GM20431 (cell line): ENCODE measurements around the gene ENTPD8.

Source experiments
- in situ Hi-C: fragments of 300-500 bp; cut with MseI, MboI; formaldehyde crosslinking; loops from one replicate; pipeline ENCODE4 v1.15.0; 2020; ENCODE audit warnings: low sequenced_read_pairs; ENCODE audit not compliant: unreplicated experiment

The ENTPD8 gene

DNA sequence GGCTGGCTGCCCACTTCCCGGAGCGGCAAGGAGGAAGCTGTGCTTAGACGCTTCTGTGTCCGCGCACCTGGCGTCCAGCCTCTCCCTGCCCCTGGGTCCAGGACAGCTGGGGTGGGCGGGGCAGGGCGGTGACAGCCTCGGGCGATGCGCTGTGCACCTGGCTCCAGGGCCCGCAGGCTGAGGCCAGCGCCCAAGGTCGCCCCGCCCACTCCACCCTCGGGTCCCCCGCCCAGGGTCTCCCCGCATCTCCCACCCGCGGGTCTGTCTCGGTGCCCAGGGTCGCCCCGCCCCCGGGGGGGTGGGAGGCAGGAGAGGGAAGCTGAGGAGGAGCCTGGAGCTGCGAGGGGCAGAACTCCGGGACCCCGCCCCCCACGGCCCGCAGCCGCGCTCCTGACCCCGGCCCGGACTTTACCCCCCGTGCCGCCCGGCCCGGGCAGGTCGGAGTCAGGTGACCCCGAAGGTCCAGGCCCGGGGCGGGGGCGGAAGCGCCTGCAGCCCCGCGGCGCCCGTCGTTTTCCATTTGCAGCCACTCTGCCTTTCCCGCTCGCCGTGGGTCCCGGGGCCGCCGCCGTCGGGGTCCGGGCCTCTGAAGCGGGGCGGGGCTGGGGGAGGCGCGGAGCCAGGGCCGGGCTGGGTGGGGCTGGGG is at the start of gene ENTPD8:
TSS of gene ENTPD8 (minus strand) at position 69 of the 646 bp plus-strand sequence. CDS start 3,072 bp downstream, outside the sequence.
- in situ Hi-C loops: no loop called here

DNA sequence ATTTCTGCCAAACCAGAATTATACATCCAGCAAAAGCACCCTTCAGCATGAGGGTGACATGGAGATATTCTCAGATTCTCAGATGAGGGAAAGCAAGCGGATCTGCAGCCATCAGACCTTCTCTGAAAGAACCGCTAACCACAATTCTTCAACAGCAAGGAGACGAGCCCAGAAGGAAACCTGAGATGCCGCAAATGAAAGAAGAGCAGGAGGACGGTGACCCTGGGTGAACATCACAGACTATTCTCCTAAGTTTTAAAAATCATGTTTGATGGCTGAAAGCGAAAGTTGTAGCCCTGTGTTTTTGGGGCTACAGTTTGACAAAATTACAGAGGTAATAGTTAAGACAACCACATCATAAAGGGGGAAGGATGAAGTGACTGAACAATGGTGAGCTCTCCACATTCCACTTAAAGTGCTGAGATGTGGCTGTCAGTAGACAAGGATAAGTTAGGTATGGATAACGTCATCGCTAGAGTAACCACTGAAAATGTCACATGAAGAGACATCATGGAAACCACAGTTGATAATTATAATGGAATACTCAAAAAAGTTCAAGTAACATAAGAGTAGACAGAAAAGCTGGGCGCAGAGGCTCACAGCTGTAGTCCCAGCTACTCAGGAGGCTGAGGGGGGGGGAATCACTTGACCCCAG is 49.5 kb upstream of the ENTPD8 start:
- in situ Hi-C loops: no loop called here

DNA sequence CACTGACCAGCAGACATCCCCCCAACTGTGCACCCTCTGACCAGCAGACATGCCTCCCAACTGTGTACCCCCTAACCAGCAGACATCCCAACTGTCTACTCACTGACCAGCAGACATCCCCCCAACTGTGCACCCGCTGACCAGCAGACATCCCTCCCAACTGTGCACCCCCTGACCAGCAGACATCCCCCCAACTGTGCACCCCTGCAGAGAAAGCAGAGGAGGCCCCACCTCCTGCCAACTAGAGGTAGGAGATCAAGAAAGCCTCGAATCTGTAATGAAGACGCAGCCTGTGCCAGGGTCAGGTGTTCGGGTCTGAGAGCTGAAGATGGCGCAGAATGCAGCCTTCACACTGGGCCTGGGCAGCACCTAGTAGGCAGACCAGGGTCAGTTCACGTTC is 47.7 kb upstream of the ENTPD8 start:
- in situ Hi-C loops: no loop called here

DNA sequence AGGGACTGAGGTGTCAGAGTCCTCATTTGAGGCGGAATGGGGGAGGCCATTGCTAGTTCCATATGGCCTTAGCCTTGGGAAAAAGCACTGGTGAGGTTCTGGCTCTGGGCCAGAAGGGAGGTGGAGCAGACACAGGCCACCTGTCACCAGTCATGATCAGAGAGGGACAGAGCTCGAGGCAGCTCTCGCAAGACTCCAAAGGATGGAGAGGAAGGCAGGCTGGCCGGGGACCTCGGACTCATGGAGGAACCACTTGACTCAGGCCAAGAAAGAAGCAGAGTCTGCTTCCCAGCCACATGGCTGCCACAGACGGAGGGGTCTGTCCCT is 47.1 kb upstream of the ENTPD8 start:
- in situ Hi-C loops: no loop called here

GRCh38 chr9:137487454-137488326 is 46.5 kb upstream of the ENTPD8 start:
- in situ Hi-C loops: no loop called here

DNA sequence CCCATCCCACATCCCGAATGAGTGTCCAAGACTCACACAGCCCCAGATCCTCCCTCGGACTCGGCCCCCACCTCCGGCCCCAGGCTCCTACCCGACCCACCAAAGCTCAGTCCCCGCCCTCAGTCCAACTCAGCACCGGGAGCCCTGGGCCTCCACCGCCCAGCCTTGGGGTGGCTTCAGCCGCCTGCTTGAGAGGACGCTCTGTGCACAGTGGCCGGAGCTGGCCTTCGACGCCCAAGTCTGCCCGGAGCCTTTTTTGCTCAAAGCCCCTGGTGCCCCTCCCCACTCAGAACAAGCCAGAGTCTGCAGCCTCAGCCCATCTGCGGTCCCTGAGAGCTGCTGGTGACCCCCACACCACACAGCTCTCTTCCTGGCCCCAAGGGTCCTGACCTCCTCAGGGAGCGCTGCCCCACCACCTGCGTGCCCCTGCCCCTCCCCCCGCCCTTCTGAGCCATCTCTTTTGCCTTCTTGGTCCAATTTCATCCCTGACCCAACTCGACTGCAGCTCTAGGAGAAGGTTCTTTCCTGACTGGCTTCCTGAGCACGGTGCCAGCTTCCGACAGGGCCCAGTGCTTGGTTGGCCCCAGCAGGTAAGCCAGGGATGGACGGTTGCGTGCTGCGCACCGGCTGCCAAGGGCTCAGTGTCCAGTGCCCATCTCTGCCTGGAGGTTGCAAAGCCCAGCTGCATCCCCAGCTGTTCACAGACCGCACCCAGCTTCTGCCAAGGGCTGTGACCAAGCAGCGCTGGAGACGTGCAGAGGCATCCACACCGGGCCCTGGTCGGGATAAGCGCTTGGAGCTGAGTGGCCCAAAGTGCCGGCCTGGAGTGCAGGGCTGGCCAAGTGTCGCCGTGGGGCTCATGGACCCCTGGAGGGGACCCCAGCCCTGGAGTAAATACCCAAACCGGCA is 45.6 kb upstream of the ENTPD8 start:
- in situ Hi-C loops: no loop called here

DNA sequence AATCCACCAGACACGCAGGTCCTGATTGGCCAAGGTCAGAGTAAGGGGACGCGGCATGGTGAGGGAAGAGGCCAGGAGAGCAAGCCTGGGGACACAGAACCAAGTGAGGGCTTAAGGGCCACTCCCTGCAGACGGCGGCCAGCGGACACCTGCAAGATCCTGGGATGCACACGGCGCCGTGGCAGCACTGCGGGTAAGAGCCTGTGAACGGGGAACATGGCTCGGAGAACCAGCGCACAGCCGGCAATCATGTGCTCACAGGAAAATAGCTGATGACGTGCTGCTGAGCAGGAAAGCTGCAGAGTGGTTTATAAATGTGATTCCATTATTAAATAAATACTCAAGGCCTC is 45.0 kb upstream of the ENTPD8 start:
- in situ Hi-C loops: no loop called here

GRCh38 chr9:137485343-137486140 is 44.4 kb upstream of the ENTPD8 start:
- in situ Hi-C loops: no loop called here

DNA sequence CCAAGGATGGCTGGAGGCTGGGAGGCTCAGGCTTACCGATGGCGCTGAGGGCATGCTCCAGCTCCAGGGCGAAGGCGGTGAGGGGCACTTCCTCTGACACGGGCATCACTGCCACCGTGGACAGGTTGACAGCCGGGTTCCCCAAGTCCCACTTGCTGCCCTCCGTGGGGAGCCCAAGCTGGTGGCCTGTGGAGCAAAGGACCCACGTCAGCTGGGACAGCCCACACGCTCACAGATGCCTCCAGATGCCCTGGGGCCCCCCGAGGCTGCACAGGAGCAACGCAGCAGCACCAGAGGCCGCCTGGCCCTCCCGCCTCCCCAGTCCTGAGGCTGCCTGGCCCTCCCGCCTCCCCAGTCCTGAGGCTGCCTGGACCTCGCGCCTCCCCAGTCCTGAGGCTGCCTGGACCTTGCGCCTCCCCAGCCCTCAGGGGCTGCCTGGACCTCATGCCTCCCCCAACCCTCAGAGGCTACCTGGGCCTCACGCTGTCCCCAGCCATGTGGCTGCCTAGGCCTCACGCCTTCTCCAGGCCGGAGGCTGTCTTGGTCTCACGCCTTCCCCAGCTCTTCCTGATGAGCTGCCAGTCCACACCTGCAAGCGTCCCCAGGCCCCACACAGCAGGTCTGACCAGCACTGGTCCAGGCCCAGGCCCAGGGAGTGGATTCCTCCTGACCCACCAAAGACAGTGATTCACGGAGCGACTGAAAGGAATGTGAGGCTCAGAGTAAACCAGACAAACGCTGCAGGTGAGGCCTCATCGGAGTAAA is 43.6 kb upstream of the ENTPD8 start:
- in situ Hi-C loops: no loop called here

GRCh38 chr9:137482094-137482781 is 41.1 kb upstream of the ENTPD8 start:
- in situ Hi-C loops: no loop called here

GRCh38 chr9:137480686-137481683 is 39.8 kb upstream of the ENTPD8 start:
- in situ Hi-C loops: no loop called here

- in situ Hi-C loops: no loop called here
Observed at GRCh38 chr9:137479892-137480685, 38.9 kb upstream of the ENTPD8 start.

DNA sequence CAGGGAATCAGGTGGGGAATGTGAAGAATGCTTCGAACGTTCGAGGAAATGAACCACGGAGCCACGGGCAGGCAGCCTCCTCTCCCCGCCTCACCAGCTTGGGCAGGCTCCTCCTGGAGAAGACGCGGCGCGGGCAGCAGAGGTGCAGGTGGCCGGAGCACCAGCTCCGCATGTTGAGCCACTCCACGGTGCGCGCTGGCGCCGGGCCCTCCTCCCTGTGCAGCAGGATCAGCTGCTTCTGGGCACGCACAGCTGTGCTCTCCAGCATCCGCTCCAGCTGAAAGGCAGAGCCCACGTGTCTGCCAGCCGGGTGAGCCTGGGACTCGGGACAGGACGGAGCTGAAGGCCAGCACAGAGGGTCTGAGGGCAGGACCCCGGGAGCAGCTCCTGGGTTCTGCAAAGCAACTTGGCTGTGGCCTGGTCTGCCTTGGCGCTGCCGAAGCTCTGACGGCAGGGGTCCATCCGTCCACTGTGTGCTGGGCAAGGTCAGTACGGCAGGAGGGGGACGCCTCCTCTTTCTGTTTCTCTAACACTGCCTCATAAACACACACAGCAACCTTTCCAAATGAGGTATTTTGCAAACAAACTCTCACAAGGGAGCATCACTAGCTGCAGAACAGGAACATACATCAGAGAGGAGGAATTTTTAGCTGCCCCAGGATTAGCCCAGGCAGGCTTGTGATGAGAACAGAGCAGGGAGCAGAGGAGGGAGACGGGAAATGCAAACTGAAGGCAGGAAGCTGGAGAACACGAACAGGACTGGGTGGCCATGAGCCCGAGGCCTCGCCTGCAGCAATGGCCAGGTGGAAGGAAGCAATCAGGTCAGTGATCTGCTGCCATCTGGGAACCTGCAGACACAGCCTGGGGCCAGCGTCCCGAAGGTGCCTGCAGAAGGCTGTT is 38.1 kb upstream of the ENTPD8 start:
- in situ Hi-C loops: no loop called here

DNA sequence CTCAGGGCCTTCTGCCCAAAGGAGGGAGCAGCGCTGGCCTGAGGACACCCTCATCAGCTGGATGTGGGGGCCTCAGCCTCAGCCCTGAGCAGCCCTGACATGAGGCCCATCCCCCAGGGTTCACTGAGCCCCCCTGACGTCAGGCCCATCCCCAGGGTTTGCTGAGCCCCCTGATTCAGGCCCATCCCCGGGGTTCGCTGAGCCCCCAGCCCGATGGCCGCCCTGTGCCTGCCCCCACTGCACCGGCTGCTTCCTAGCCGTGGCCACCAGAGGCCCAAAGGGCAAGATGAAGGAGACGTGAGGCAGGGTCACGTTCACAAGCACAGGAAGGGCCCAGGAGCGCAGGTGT is 37.4 kb upstream of the ENTPD8 start:
- in situ Hi-C loops: no loop called here
